Prostate gland (tissue), 2 donors: ENCODE data around the gene VOPP1. TPM values are rescaled to one million over a fixed set of nuclear protein-coding genes. Genes with fewer than 3 reads are reported as not detected.

Experiments used
- DNase-seq: peaks from one replicate; pipeline ENCODE4 v3.0.0-alpha.2; 2019; ENCODE audit warnings: low spot score
- H3K27ac ChIP-seq, 2 donors: fragments of 200-600 bp; sonication (generic); 2 replicates each; pipeline ENCODE4 v1.5.1; 2017 to 2019
- H3K27me3 ChIP-seq: fragments of 200-600 bp; sonication (generic); replicated peaks from 2 replicates; pipeline ENCODE4 v1.5.1; 2019; ENCODE audit not compliant: insufficient read depth
- H3K36me3 ChIP-seq, 2 donors: fragments of 200-600 bp; sonication (generic); 1 replicate in 1 of 2; 2 replicates in 1 of 2; pipeline versions ENCODE4 v1.5.1 to v1.8.1; 2017 to 2019
- H3K4me1 ChIP-seq: fragments of 200-600 bp; sonication (generic); replicated peaks from 2 replicates; pipeline ENCODE4 v1.5.1; 2019
- H3K4me3 ChIP-seq, 2 donors: fragments of 200-600 bp; sonication (generic); 2 replicates each; pipeline ENCODE4 v1.5.1; 2017 to 2019
- H3K9me3 ChIP-seq: fragments of 200-600 bp; sonication (generic); 2 replicates; pipeline ENCODE4 v1.5.1; 2017
- POLR2A ChIP-seq: fragments of 450-650 bp; IDR thresholded peaks from one replicate; pipeline ENCODE4 v1.6.1; 2016; ENCODE audit warnings: antibody characterized with exemption, mild to moderate bottlenecking
- POLR2AphosphoS5 ChIP-seq: sonication (generic); formaldehyde crosslinking; IDR thresholded peaks from one replicate; pipeline ENCODE4 v1.6.1; 2017; ENCODE audit warnings: antibody characterized with exemption
- WGBS: methylation state at CpG from one replicate; pipeline ENCODE4 v1.1.5; 2018; 5-methylcytosine and 5-hydroxymethylcytosine counted together
- intact Hi-C: fragments of 100-400 bp; cut with DNase I; formaldehyde crosslinking; loops from one replicate; pipeline ENCODE4 v1.14.2; 2022
- total RNA-seq, 2 donors: library from RNA; depleted of rRNA; stranded (reverse); fragments of >200 nt; gene quantifications; one replicate each; pipeline ENCODE4 v1.1.0, GENCODE V29; 2016
- TF ChIP-seq, protein P1 (sequence below), 4 experiments: fragments of 200-600 bp in 2 of 4; fragments of 450-650 bp in 2 of 4; sonication (generic) in 2 of 4; IDR thresholded peaks; 1 replicate in 3 of 4; 2 replicates in 1 of 4; pipeline ENCODE4 v1.5.1; 2016 to 2019; ENCODE audit warnings: antibody characterized with exemption in 4 of 4, mild to moderate bottlenecking in 2 of 4, moderate library complexity in 2 of 4

Gene VOPP1
- total RNA-seq, 2 donors from 2014 or later = 29.4 to 46.6 TPM

DNA sequence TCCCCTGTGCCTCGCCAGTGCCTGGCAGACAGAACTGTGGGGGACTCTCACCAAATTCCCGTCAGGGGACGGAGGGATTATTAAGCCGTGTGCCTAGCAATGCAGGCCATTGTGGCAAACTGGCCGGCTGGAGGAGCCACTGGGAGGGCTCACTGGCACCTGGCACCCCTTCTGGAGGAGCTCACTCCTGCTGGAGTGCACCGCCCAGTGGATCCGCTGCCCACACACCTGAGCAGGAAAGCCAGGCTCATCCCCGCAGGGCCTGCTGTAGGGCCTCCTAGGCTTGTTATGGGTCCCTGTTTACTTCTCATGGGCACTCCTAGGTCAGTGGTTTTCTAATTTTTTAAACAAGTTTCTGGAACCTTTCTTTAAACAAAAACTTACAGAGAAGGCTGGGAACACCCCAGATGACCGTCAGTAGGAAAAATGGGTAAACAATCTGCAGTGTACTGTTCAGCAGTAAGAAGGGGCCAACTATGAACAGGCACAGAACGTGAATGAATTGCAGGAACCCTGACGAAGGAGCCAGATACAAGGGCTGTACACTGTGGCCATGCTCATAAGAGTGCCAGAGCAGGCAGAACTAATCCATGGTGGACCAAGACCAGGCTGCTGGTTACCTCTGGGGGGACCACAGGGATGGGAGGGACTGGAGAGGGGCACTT lies 142.3 kb downstream of the VOPP1 start:
- intact Hi-C loops = loop anchor here (5.0 kb wide), 1 partner anchor 167 kb away; no protein-coding TSS in a partner anchor
- no peaks in the 10 kb centered on the region for H3K9me3 ChIP-seq
- 69% methylated on average over 11 of the region's 11 CpGs for WGBS
- H3K27ac ChIP-seq = peak overlapping the region in 1 of 2 donors; percentile 68
- TF ChIP-seq POLR2AphosphoS5 = peak; percentile 5
- no peak for TF ChIP-seq POLR2A
- H3K27me3 ChIP-seq = no peaks in the 10 kb centered on the region
- H3K36me3 ChIP-seq = no peaks in the 10 kb centered on the region
- H3K4me3 ChIP-seq = no peak overlapping the region
- H3K4me1 ChIP-seq = peaks cover 19% of the 10 kb centered on the region
- DNase-seq = no peak

DNA sequence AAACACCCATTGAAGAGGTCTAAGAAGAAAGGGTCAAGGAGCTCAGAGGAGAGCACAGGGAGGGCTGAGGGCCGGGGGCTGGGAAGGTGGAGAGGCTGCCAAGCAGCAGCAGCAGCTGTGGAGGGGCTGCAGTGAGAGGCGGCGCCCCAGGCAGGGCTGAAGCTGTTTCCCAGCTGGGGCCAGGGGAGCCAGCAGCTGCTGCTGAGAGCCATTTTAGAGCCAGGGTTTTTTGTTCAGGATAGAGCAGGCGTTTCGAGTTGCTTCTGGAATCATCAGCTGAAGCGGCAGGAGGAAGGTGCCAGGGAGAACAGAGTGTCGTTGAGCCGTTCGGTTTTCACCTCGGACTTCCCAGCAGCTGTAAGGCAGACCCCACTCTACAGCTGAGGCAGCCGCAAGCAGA lies 144.5 kb downstream of the VOPP1 start:
- intact Hi-C loops = no loop called here
- peak overlapping the region in 1 of 2 donors; percentile 57 for H3K27ac ChIP-seq
- H3K9me3 ChIP-seq = no peaks in the 10 kb centered on the region
- H3K4me1 ChIP-seq = peaks cover 15% of the 10 kb centered on the region
- 77% methylated on average over 11 of the region's 11 CpGs for WGBS
- no peaks in the 10 kb centered on the region for H3K36me3 ChIP-seq
- TF ChIP-seq, protein P1, sequence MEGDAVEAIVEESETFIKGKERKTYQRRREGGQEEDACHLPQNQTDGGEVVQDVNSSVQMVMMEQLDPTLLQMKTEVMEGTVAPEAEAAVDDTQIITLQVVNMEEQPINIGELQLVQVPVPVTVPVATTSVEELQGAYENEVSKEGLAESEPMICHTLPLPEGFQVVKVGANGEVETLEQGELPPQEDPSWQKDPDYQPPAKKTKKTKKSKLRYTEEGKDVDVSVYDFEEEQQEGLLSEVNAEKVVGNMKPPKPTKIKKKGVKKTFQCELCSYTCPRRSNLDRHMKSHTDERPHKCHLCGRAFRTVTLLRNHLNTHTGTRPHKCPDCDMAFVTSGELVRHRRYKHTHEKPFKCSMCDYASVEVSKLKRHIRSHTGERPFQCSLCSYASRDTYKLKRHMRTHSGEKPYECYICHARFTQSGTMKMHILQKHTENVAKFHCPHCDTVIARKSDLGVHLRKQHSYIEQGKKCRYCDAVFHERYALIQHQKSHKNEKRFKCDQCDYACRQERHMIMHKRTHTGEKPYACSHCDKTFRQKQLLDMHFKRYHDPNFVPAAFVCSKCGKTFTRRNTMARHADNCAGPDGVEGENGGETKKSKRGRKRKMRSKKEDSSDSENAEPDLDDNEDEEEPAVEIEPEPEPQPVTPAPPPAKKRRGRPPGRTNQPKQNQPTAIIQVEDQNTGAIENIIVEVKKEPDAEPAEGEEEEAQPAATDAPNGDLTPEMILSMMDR (IDR thresholded peaks at IDR 0.05) = no peak
- no peak for TF ChIP-seq POLR2A
- no peak for TF ChIP-seq POLR2AphosphoS5
- no peak overlapping the region for H3K4me3 ChIP-seq
- no peaks in the 10 kb centered on the region for H3K27me3 ChIP-seq
- no peak for DNase-seq

DNA sequence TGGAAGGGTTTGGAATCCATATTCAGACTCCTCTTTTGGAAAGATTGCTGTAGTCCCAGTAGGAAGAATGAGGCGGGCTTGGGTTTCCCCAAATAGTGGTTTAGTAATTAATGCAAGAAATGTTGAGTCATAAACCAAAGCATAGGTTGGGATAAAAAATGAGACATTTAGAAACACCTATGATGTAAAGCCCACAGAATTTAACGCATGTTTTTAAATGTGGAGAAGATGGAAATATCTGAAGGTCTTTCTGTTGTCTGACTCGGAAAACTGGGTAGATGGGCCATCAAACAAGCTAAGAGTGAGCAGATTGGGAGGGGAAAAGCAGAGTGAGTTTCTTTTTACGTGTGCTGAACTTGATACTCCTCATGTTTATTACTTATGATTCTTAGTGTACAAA lies 145.0 kb downstream of the VOPP1 start:
- Histone ChIP-seq H3K9me3 (no peaks in the 10 kb centered on the region), H3K4me1 (peaks cover 11% of the 10 kb centered on the region), H3K4me3 (no peak overlapping the region), H3K27ac (peak overlapping the region in 1 of 2 donors; percentile 57), H3K27me3 (no peaks in the 10 kb centered on the region), H3K36me3 (no peaks in the 10 kb centered on the region)
- 66% methylated on average over 4 of the region's 4 CpGs for WGBS
- TF ChIP-seq, protein P1 (IDR thresholded peaks at IDR 0.05) = no peak
- no peak for TF ChIP-seq POLR2A
- no peak for TF ChIP-seq POLR2AphosphoS5
- DNase-seq = no peak
- intact Hi-C loops = no loop called here

GRCh38 chr7:55426676-55427075 lies 145.6 kb downstream of the VOPP1 start:
- no peak overlapping the region for H3K4me3 ChIP-seq
- 78% methylated on average over 12 of the region's 12 CpGs for WGBS
- TF ChIP-seq POLR2A (no peak), POLR2AphosphoS5 (no peak)
- TF ChIP-seq, protein P1 (IDR thresholded peaks at IDR 0.05) = no peak
- H3K27ac ChIP-seq = peak overlapping the region in 1 of 2 donors; percentile 57
- intact Hi-C loops = no loop called here
- H3K36me3 ChIP-seq = no peaks in the 10 kb centered on the region
- no peak for DNase-seq
- H3K27me3 ChIP-seq = no peaks in the 10 kb centered on the region
- peaks cover 8% of the 10 kb centered on the region for H3K4me1 ChIP-seq
- no peaks in the 10 kb centered on the region for H3K9me3 ChIP-seq

DNA sequence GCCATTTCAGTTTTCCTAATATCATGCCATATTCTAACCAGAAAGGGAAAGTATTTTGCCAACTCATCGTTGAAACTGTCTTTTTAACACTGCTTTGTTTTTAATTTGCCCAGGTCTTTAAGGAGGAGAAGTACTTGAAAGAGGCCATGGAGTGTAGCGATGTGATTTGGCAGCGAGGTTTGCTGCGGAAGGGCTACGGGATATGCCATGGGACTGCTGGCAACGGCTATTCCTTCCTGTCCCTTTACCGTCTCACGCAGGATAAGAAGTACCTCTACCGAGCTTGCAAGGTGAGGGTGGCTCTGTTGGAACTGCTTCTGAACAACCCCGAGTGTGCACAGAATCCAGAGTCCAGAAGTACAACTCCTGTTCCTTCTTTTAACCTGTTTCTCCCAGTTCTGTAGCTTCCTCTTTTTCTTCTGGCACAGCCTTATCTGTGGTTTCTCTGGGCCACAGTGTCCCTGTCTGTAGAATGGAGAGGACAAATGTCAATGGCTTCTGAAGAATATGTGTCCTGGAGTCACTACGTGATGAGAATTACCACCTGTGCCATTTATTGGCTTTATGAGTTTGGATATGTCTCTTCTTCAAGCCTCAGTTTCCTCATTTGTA lies 147.1 kb downstream of the VOPP1 start:
- Histone ChIP-seq H3K4me1 (peaks cover 4% of the 10 kb centered on the region), H3K27ac (peak overlapping the region in 1 of 2 donors; percentile 57), H3K36me3 (no peaks in the 10 kb centered on the region), H3K4me3 (no peak overlapping the region), H3K27me3 (no peaks in the 10 kb centered on the region), H3K9me3 (no peaks in the 10 kb centered on the region)
- WGBS = 90% methylated on average over 11 of the region's 11 CpGs
- no peak for TF ChIP-seq POLR2AphosphoS5
- TF ChIP-seq POLR2A = no peak
- no peak for DNase-seq
- intact Hi-C loops = no loop called here
